Heart left ventricle (tissue), 16 donors: ENCODE measurements around the gene BRIP1. TPM values are rescaled to one million over a fixed set of nuclear protein-coding genes. Genes with fewer than 3 reads are reported as not detected.

Experiments
- ATAC-seq, 4 donors: fragments of 200-7000 bp; cut with Tn5 transposase; one replicate each; pipeline ENCODE4 v1.9.1; 2020 to 2022; ENCODE audit warnings: moderate library complexity in 4 of 4, mild to moderate bottlenecking in 3 of 4, moderate number of reproducible peaks in 1 of 4
- DNase-seq, 5 donors: peaks; one replicate each; pipeline ENCODE4 v3.0.0-alpha.2; 2020
- H3K27ac ChIP-seq, 12 donors: fragments of 200-600 bp; sonication (generic) in 4 of 12; one replicate each; pipeline versions ENCODE4 v1.5.0 to v1.8.0; 2016 to 2022; ENCODE audit warnings: mild to moderate bottlenecking in 2 of 12
- H3K27me3 ChIP-seq, 9 donors: fragments of 200-600 bp; sonication (generic) in 2 of 9; one replicate each; pipeline versions ENCODE4 v1.5.1 to v1.8.0; 2016 to 2022; ENCODE audit warnings: mild to moderate bottlenecking in 3 of 9
- H3K36me3 ChIP-seq, 9 donors: fragments of 200-600 bp; sonication (generic) in 2 of 9; one replicate each; pipeline versions ENCODE4 v1.5.0 to v1.8.0; 2018 to 2022; ENCODE audit warnings: mild to moderate bottlenecking in 2 of 9
- H3K4me1 ChIP-seq, 12 donors: fragments of 200-600 bp; sonication (generic) in 4 of 12; one replicate each; pipeline versions ENCODE4 v1.5.0 to v1.8.0; 2016 to 2022; ENCODE audit warnings: mild to moderate bottlenecking in 3 of 12
- H3K4me3 ChIP-seq, 12 donors: fragments of 200-600 bp; sonication (generic) in 4 of 12; one replicate each; pipeline versions ENCODE4 v1.5.0 to v1.8.0; 2017 to 2022; ENCODE audit warnings: mild to moderate bottlenecking in 9 of 12, moderate library complexity in 4 of 12
- H3K9me3 ChIP-seq, 12 donors: fragments of 200-600 bp; sonication (generic) in 4 of 12; one replicate each; pipeline versions ENCODE4 v1.5.0 to v1.8.0; 2016 to 2022; ENCODE audit warnings: mild to moderate bottlenecking in 1 of 12
- POLR2A ChIP-seq, 2 donors: fragments of 450-650 bp; IDR thresholded peaks; one replicate each; pipeline ENCODE4 v1.6.1; 2017; ENCODE audit warnings: antibody characterized with exemption in 2 of 2, mild to moderate bottlenecking in 2 of 2, moderate library complexity in 2 of 2
- WGBS, 4 donors: extraction: QIAGEN DNeasy Blood & Tissue Kit in 2 of 4; methylation state at CpG; one replicate each; pipeline versions ENCODE4 v1.1.5 to v1.1.7; 2013 to 2018; 5-methylcytosine and 5-hydroxymethylcytosine counted together
- intact Hi-C, 10 donors: fragments of 100-400 bp; cut with DNase I; formaldehyde crosslinking; loops; one replicate each; pipeline versions ENCODE4 v1.11.1 to v1.14.2; 2022
- polyA plus RNA-seq, 2 donors: library from polyadenylated mRNA; stranded (reverse); fragments of 200-250 nt; gene quantifications; one replicate each; pipeline ENCODE4 v1.2.3, GENCODE V29; 2013
- total RNA-seq, 9 donors: library from RNA; depleted of rRNA in 2 of 9; stranded (reverse); fragments of >200 nt in 2 of 9; fragmentation: NEBNext Ultra II Directional in 3 of 9; extraction: Animal tissue kit (Norgen Biotek cat#: 25700) in 3 of 9; gene quantifications; one replicate each; pipeline versions ENCODE4 v1.1.0 to v1.2.4, GENCODE V29; 2016 to 2023
- TF ChIP-seq, protein P1 (sequence below), 12 donors: fragments of 200-600 bp; sonication (generic) in 4 of 12; IDR thresholded peaks; one replicate each; pipeline versions ENCODE4 v1.5.0 to v1.8.0; 2018 to 2022; ENCODE audit warnings: antibody characterized with exemption in 12 of 12, mild to moderate bottlenecking in 5 of 12
- donor health status: ischemic (EF 13 %, LVEDD 7.1; RV severe dilation, severe dysfunction).
- donor health status: healthy with polysubstance abuse.
- donor health status: DM: no; HTN: yes; CAD: no.
- donor health status: DM: no; HTN: no; CAD: no.
- donor health status: ischemic (EF 25% LVEDD 6.9; RV normal size, moderate dysfunction).
- donor health status: ischemic (EF 25% LVEDD 5.7; RV mildly dilated, moderate dysfunction).
- donor health status: healthy.
- donor health status: DM: yes; HTN: yes; CAD: no.
- donor health status: ischemic (EF 35%, LVEDD 5.7; RV mildly dilated, moderate dysfunction).
- donor health status: nonischemic (EF 11% LVEDD 7.7; RV severe dilation, severe dysfunction).
- donor health status: DM: yes; HTN: yes; CAD: no.
- donor health status: PGD.
- donor health status: ischemic (EF 29% LVEDD 5.4; RV normal size, mild dysfunction).
- donor health status: nonischemic (EF 23%, LVEDD 6.1; RV moderate dilation, normal function).

The BRIP1 gene
- total and polyA plus RNA-seq, 11 donors = 0.04 to 2.2 (median 0.12) TPM; not detected in 3

DNA sequence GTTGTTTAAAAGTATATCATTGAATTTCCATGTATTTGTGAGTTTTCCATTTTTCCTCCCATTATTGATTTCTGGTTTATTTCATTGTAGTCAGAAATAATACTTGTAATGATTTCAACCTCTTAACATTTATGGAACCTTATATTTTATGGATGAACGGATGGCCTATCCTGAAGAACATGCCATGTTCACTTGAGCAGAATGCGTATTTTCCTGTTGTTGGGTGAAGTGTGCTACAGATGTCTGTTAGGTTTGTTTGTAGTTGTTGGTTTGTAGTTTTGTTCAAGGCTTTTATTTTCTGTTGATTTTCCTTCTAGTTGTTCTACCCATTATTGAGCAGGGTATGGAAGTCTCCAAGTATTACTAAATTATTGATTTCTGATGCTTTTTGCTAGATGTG is 165.1 kb downstream of the BRIP1 start:
- no peak overlapping the region for H3K4me3 ChIP-seq
- ATAC-seq = no peak
- TF ChIP-seq, protein P1, sequence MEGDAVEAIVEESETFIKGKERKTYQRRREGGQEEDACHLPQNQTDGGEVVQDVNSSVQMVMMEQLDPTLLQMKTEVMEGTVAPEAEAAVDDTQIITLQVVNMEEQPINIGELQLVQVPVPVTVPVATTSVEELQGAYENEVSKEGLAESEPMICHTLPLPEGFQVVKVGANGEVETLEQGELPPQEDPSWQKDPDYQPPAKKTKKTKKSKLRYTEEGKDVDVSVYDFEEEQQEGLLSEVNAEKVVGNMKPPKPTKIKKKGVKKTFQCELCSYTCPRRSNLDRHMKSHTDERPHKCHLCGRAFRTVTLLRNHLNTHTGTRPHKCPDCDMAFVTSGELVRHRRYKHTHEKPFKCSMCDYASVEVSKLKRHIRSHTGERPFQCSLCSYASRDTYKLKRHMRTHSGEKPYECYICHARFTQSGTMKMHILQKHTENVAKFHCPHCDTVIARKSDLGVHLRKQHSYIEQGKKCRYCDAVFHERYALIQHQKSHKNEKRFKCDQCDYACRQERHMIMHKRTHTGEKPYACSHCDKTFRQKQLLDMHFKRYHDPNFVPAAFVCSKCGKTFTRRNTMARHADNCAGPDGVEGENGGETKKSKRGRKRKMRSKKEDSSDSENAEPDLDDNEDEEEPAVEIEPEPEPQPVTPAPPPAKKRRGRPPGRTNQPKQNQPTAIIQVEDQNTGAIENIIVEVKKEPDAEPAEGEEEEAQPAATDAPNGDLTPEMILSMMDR (IDR thresholded peaks at IDR 0.05) = no peak
- no peak for TF ChIP-seq POLR2A (IDR thresholded peaks at IDR 0.05)
- H3K27ac ChIP-seq = no peak overlapping the region
- peaks cover 0 to 66% (median 28%) of the 10 kb centered on the region in 12 donors for H3K9me3 ChIP-seq
- H3K27me3 ChIP-seq = no peaks in the 10 kb centered on the region
- no peaks in the 10 kb centered on the region for H3K36me3 ChIP-seq
- no peak for DNase-seq
- intact Hi-C loops = no loop called here
- no peaks in the 10 kb centered on the region for H3K4me1 ChIP-seq
- WGBS, 4 donors = 96 to 97% (median 96%) methylated on average over 2 of the region's 2 CpGs

DNA sequence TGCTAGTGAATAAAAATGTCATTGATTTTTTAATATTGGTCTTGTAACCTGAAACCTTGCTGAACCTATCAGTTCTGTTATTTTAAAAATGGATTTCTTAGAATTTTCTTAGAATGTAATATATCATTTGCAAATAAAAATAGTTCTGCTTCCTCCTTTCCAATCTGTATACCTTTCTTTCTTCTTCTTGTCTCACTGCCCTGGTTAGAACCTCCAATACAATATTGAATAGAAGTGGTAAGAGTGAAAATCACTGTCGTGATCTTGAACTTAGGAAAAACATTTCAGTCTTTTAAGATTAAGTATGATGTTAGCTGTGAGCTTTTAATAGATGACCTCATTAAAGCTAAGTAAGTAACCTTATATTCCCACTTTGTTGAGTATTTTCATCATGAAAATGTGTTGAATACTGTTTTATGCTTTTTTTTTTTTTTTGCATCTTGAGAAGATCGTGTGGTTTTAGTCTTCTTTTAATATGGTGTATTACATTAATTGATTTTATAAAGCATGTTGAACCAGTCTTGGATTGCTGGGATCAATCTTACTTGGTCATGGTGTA is 167.5 kb downstream of the BRIP1 start:
- WGBS, 4 donors = 93 to 99% (median 98%) methylated on average over 2 of the region's 2 CpGs
- peaks cover 0 to 43% (median 23%) of the 10 kb centered on the region in 12 donors for H3K9me3 ChIP-seq
- no peaks in the 10 kb centered on the region for H3K4me1 ChIP-seq
- no peaks in the 10 kb centered on the region for H3K36me3 ChIP-seq
- H3K27ac ChIP-seq = no peak overlapping the region
- H3K27me3 ChIP-seq = no peaks in the 10 kb centered on the region
- no peak for TF ChIP-seq POLR2A (IDR thresholded peaks at IDR 0.05)
- TF ChIP-seq, protein P1 (IDR thresholded peaks at IDR 0.05) = no peak
- no peak overlapping the region for H3K4me3 ChIP-seq
- DNase-seq (no peak), ATAC-seq (no peak)
- intact Hi-C loops = no loop called here

DNA sequence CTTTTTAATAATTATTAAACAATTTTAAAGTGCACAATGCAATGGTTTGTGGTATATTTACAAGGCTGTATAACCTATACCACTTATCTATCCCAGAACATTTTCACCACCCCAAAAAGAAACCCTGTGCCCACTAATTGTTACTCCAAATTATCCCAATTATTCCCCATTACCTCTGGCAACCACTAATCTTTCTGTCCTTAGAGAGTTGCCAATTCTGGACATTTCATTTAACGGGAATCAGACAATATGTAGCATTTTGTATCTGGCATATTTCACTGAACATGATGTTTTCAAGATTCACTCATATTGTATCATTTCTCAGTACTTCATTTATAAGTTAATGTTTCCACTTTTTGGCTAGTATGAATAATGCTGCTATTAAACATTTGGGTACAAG is 169.2 kb downstream of the BRIP1 start:
- TF ChIP-seq, protein P1 (IDR thresholded peaks at IDR 0.05) = no peak
- no peak for TF ChIP-seq POLR2A (IDR thresholded peaks at IDR 0.05)
- intact Hi-C loops = no loop called here
- Histone ChIP-seq H3K9me3 (peaks cover 0 to 27% (median 6%) of the 10 kb centered on the region in 12 donors), H3K4me1 (no peaks in the 10 kb centered on the region), H3K4me3 (no peak overlapping the region), H3K36me3 (no peaks in the 10 kb centered on the region), H3K27ac (no peak overlapping the region), H3K27me3 (no peaks in the 10 kb centered on the region)
- no peak for ATAC-seq
- no peak for DNase-seq
- 83 to 92% (median 89%) methylated on average over 1 of the region's 1 CpG for WGBS, 4 donors

DNA sequence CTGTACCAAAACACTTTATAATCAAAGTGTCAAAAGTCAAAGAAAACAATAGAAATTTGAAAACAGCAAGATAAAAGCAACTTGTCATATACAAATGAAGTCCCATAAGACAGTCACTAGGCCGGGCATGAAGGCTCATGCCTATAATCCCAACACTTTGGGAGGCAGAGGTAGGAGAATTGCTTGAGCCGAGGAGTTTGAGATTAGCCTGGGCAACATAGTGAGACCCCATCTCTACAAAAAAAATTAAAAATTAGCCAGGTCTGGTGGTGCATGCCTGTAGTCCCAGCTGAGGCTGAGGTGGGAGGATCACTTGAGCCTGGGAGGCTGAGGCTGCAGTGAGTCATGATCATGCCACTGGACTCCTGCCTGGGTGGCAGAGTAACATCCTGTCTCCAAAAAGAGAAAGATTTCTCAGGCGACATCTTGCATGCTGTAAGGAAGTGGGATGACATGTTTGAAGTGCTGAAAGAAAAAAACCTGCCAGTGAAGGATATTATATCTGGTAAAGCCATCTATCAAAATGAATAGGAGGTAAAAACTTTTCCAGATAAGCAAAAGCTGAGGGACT is 173.6 kb downstream of the BRIP1 start:
- intact Hi-C loops = no loop called here
- Histone ChIP-seq H3K4me3 (no peak overlapping the region), H3K9me3 (peaks cover 0 to 7% (median 0%) of the 10 kb centered on the region in 12 donors), H3K4me1 (no peaks in the 10 kb centered on the region), H3K27me3 (no peaks in the 10 kb centered on the region), H3K27ac (no peak overlapping the region), H3K36me3 (no peaks in the 10 kb centered on the region)
- DNase-seq (no peak), ATAC-seq (no peak)
- WGBS, 4 donors = 86 to 94% (median 89%) methylated on average over 3 of the region's 3 CpGs
- TF ChIP-seq POLR2A (IDR thresholded peaks at IDR 0.05) = no peak
- TF ChIP-seq, protein P1 (IDR thresholded peaks at IDR 0.05) = no peak
